Fibroblast of skin of right quadriceps (primary cell): Measurements from ENCODE around the gene CLOCK.
A peak's percentile ranks its signal among the peaks of the same experiment; 100 is the strongest.

Experiments used
- DNase-seq: peaks from one replicate; pipeline ENCODE4 v3.0.0-alpha.2; 2013

Gene CLOCK

DNA sequence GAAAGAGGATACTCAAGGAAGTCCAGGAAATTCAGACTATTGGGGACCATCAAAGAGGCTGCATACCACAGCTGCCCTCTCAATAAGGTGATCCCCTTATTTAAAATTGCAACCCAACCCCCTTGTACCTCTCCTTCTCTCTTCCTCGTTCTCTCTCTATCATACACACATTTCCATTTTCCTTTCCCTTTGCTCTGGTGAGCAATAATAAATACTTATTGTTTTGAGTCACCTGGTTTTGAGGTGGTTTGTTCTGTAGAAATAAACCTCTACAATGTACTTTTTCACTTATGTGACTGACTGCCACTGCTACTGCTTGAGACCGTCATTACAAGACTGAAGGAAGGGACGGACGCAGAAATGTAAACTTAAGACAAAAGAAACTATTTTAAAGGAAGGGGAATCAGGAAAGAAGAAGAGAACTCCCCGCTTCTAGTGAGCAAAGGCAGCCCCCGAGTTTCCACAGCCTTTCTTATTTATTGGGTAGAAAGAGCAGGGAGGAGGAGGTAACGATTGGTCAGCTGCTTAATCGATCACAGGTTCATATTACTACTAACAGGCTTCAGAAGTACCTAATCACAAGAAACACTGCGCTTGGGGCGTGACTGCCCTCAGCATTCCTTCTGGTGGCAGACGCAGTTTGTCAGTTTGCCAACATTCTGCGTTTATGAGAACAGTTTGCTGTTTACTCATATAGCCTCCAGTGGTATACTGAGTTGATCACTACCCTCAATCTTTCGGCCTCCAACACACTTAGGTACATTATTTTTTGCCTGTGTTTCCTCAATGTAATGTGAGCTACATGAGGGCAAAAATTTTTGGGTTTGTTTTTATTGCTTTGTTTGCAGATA lies 167.9 kb downstream of the CLOCK start:
- DNase-seq = peak; percentile 67
